DND-41 (cell line): ENCODE results near the gene CFAP20DC.

ENCODE experiments used
- ATAC-seq: fragments of 200-7000 bp; cut with Tn5 transposase; 3 replicates; pipeline ENCODE4 v1.9.1; 2021; ENCODE audit warnings: low read depth; ENCODE audit not compliant: insufficient read depth
- DNase-seq: peaks from one replicate; pipeline ENCODE4 v3.0.0-alpha.2; 2020
- H2AFZ ChIP-seq: 2 replicates; pipeline ENCODE4 v1.6.0; 2012; ENCODE audit warnings: low read depth, low read length
- H3K27ac ChIP-seq: 2 replicates; pipeline ENCODE4 v1.5.1; 2012; ENCODE audit warnings: low read length, inconsistent platforms
- H3K27me3 ChIP-seq: fragments of 200-600 bp; sonication (generic); 2 replicates; pipeline ENCODE4 v1.6.0; 2012; ENCODE audit warnings: low read length, mild to moderate bottlenecking, inconsistent platforms; ENCODE audit not compliant: insufficient read depth, poor library complexity
- H3K36me3 ChIP-seq: 2 replicates; pipeline ENCODE4 v1.5.1; 2012; ENCODE audit warnings: low read length, inconsistent platforms; ENCODE audit not compliant: insufficient read depth
- H3K4me1 ChIP-seq: 2 replicates; pipeline ENCODE4 v1.5.1; 2012; ENCODE audit warnings: mild to moderate bottlenecking, low read length; ENCODE audit not compliant: insufficient read depth
- H3K4me2 ChIP-seq: 2 replicates; pipeline ENCODE4 v1.6.0; 2012; ENCODE audit warnings: mild to moderate bottlenecking, moderate library complexity, low read length, inconsistent platforms; ENCODE audit not compliant: insufficient read depth
- H3K4me3 ChIP-seq, 2 experiments: fragments of 200-600 bp in 1 of 2; shearing (Covaris generic) in 1 of 2; 2 replicates each; pipeline ENCODE4 v1.5.1; 2012 to 2016; ENCODE audit warnings: inconsistent platforms in 2 of 2, low read length in 2 of 2, mild to moderate bottlenecking in 2 of 2, low read depth in 1 of 2, moderate library complexity in 1 of 2
- H3K79me2 ChIP-seq: 2 replicates; pipeline ENCODE4 v1.6.0; 2012; ENCODE audit warnings: low read length, inconsistent platforms; ENCODE audit not compliant: insufficient read depth
- H3K9ac ChIP-seq: 2 replicates; pipeline ENCODE4 v1.6.0; 2012; ENCODE audit warnings: low read depth, mild to moderate bottlenecking, inconsistent platforms, low read length, moderate library complexity
- H3K9me3 ChIP-seq: 2 replicates; pipeline ENCODE4 v1.5.1; 2012; ENCODE audit warnings: low read length, moderate library complexity, mild to moderate bottlenecking, inconsistent platforms; ENCODE audit not compliant: insufficient read depth, severe bottlenecking
- H4K20me1 ChIP-seq: 2 replicates; pipeline ENCODE4 v1.6.0; 2012; ENCODE audit warnings: low read length; ENCODE audit not compliant: insufficient read depth
- EZH2 ChIP-seq: IDR thresholded peaks from 3 replicates; pipeline ENCODE4 v1.6.1; 2012; ENCODE audit warnings: borderline replicate concordance, low read depth, mild to moderate bottlenecking, moderate library complexity, low read length, inconsistent platforms; ENCODE audit not compliant: severe bottlenecking
- TF ChIP-seq, protein P1 (sequence below): IDR thresholded peaks from 2 replicates; pipeline ENCODE4 v1.5.1; 2012; ENCODE audit warnings: borderline replicate concordance, low read length, moderate library complexity, mild to moderate bottlenecking; ENCODE audit not compliant: poor library complexity, severe bottlenecking; ENCODE audit errors: extremely low read depth

Gene CFAP20DC

DNA sequence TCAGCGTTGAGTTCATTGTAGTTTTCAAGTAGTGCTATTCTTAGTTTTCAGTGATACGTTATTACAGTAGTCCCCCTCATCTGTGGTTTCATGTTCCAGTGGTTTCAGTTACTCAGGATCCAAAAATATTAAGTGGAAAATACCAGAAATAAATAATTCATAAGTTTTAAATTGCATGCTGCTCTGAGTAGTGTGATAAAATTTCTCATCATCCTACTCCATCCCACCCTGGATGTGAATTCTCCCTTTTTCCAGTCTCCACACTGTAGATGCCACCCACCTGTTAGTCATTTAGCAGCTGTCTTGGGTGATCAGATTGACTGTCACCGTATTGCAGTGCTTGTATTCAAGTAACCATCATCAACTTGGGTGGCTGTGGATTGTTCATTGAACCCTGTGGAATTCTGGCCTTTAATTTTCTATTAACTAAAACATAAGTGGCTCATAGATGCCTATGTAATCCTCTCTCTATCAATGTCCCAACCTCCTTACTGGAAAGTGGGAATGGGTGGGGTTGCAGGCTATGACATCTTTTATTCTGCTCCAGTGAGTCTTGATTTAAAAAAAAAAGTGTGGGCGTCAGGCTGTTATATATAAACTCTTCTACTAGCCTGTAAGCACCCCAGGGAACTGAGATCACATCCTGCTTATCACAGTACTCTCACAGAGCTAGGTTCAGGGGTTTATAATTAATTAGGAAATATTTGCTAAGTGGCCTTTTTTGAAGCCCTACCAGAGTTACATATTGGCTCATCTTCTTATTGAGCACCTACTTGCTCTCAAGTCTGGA, 97.5 kb downstream of the CFAP20DC start:
- Histone ChIP-seq H3K79me2 (no peaks in the 10 kb centered on the region), H3K9ac (no peak overlapping the region), H3K9me3 (no peaks in the 10 kb centered on the region), H3K27ac (no peak overlapping the region), H2AFZ (no peak overlapping the region), H3K4me2 (no peak overlapping the region), H3K4me3 (no peak overlapping the region), H3K4me1 (no peaks in the 10 kb centered on the region), H4K20me1 (no peaks in the 10 kb centered on the region), H3K27me3 (peaks cover 3% of the 10 kb centered on the region), H3K36me3 (no peaks in the 10 kb centered on the region)
- no peak for ATAC-seq
- no peak for TF ChIP-seq EZH2
- TF ChIP-seq, protein P1, sequence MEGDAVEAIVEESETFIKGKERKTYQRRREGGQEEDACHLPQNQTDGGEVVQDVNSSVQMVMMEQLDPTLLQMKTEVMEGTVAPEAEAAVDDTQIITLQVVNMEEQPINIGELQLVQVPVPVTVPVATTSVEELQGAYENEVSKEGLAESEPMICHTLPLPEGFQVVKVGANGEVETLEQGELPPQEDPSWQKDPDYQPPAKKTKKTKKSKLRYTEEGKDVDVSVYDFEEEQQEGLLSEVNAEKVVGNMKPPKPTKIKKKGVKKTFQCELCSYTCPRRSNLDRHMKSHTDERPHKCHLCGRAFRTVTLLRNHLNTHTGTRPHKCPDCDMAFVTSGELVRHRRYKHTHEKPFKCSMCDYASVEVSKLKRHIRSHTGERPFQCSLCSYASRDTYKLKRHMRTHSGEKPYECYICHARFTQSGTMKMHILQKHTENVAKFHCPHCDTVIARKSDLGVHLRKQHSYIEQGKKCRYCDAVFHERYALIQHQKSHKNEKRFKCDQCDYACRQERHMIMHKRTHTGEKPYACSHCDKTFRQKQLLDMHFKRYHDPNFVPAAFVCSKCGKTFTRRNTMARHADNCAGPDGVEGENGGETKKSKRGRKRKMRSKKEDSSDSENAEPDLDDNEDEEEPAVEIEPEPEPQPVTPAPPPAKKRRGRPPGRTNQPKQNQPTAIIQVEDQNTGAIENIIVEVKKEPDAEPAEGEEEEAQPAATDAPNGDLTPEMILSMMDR: no peak
- DNase-seq: no peak

DNA sequence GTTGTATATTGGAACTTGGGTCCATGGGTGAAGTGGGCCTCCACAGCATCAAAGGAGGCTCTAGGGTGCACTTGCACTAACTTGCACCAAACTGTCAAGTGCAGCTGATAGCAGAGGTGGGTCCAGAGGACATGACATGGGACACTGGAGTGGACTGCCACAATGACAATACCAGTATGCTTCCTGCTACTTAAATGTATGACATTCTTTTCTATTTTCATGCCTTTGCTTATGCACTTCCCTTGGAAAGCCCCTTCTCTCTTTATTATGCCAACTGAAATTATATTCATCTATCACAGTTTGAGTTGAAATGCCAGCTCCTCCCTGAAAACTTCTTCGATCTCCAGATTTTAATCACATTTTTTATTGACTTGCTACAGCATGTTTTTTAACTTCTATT, 101.8 kb downstream of the CFAP20DC start:
- Histone ChIP-seq H3K4me3 (no peak overlapping the region), H4K20me1 (no peaks in the 10 kb centered on the region), H3K36me3 (no peaks in the 10 kb centered on the region), H3K9ac (no peak overlapping the region), H3K27me3 (peaks cover 3% of the 10 kb centered on the region), H3K79me2 (no peaks in the 10 kb centered on the region), H2AFZ (no peak overlapping the region), H3K4me1 (no peaks in the 10 kb centered on the region), H3K9me3 (no peaks in the 10 kb centered on the region), H3K27ac (no peak overlapping the region), H3K4me2 (no peak overlapping the region)
- DNase-seq (no peak), ATAC-seq (no peak)
- TF ChIP-seq EZH2: no peak
- TF ChIP-seq, protein P1: no peak

DNA sequence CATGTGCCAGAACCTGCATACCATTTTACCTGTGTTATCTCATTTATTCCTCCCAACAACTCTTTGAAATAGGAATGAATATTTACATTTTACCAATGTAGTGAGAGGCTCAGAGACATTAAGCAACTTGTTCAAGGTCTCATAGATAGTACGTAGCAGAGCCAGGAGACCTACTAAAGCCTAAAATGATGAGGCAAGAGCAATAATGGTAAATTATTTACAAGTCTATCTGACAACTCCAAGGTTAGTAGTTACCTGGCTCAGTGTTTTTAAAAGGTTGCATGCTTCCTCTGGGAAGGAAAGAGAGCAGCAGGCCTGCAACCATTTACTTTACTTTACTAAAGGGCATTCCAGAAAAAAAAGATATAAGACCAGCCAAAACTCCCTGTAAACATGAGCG, 103.0 kb downstream of the CFAP20DC start:
- Histone ChIP-seq H3K4me3 (no peak overlapping the region), H3K79me2 (no peaks in the 10 kb centered on the region), H3K4me1 (no peaks in the 10 kb centered on the region), H3K36me3 (no peaks in the 10 kb centered on the region), H3K27ac (no peak overlapping the region), H3K4me2 (no peak overlapping the region), H3K9me3 (no peaks in the 10 kb centered on the region), H4K20me1 (no peaks in the 10 kb centered on the region), H3K27me3 (peaks cover 3% of the 10 kb centered on the region), H2AFZ (no peak overlapping the region), H3K9ac (no peak overlapping the region)
- ATAC-seq (no peak), DNase-seq (no peak)
- TF ChIP-seq, protein P1: no peak
- no peak for TF ChIP-seq EZH2
